Endothelial cell of umbilical vein (primary cell): ENCODE measurements around the gene EMID1.

Experiments used
- EZH2 ChIP-seq: IDR thresholded peaks from 2 replicates; pipeline ENCODE4 v1.6.1; 2012; ENCODE audit warnings: borderline replicate concordance, low read depth, mild to moderate bottlenecking, moderate library complexity, low read length, inconsistent platforms; ENCODE audit not compliant: severe bottlenecking
- POLR2A ChIP-seq: IDR thresholded peaks from 2 replicates; pipeline ENCODE4 v1.6.1; 2012; ENCODE audit warnings: low read depth, mild to moderate bottlenecking, control low read depth, low read length
- POLR2AphosphoS5 ChIP-seq: IDR thresholded peaks from 2 replicates; pipeline ENCODE4 v1.6.1; 2012; ENCODE audit warnings: low read depth, mild to moderate bottlenecking, control low read depth, low read length, moderate library complexity; ENCODE audit not compliant: insufficient read depth
- TF ChIP-seq, protein P1 (sequence below), 2 donors: IDR thresholded peaks; 1 replicate in 1 of 2; 2 replicates in 1 of 2; pipeline ENCODE4 v1.5.1; 2011; ENCODE audit warnings: low read length in 2 of 2, mild to moderate bottlenecking in 2 of 2, moderate library complexity in 2 of 2, control low read depth in 1 of 2, inconsistent platforms in 1 of 2, low read depth in 1 of 2; ENCODE audit not compliant: insufficient read depth in 1 of 2; ENCODE audit errors: extremely low read depth in 1 of 2

DNA sequence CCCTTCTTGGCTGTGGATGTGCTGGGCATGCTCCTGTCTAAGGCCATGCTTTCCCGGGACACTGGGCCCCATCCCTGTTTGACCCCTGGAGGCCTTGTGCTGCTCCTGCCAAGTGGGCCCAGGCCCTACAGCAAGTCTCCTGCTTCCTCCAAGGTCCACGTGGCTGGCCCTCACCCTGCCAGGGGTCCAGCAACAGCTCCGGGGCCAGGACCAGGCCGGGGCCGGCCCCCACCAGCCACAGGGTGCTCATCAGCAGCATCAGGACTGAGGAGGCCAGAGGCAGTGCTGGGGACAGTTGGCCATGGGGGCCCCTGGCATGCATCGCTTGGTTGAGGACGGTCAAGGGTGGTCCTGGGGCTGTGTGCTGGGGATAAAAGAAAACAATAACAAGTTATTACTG is 59.6 kb downstream of the EMID1 start:
- TF ChIP-seq, protein P1, sequence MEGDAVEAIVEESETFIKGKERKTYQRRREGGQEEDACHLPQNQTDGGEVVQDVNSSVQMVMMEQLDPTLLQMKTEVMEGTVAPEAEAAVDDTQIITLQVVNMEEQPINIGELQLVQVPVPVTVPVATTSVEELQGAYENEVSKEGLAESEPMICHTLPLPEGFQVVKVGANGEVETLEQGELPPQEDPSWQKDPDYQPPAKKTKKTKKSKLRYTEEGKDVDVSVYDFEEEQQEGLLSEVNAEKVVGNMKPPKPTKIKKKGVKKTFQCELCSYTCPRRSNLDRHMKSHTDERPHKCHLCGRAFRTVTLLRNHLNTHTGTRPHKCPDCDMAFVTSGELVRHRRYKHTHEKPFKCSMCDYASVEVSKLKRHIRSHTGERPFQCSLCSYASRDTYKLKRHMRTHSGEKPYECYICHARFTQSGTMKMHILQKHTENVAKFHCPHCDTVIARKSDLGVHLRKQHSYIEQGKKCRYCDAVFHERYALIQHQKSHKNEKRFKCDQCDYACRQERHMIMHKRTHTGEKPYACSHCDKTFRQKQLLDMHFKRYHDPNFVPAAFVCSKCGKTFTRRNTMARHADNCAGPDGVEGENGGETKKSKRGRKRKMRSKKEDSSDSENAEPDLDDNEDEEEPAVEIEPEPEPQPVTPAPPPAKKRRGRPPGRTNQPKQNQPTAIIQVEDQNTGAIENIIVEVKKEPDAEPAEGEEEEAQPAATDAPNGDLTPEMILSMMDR (IDR thresholded peaks at IDR 0.05; ENCODE audit: extremely low read depth in 1 of 2, insufficient read depth in 1 of 2, low read depth in 1 of 2, low read length in 2 of 2) = no peak
- no peak for TF ChIP-seq POLR2AphosphoS5
- TF ChIP-seq POLR2A = no peak
- TF ChIP-seq EZH2 = no peak
